ENCODE measurements around the gene CTSO. TPM values are rescaled to one million over a fixed set of nuclear protein-coding genes. Genes with fewer than 3 reads are reported as not detected.

The CTSO gene
- total RNA-seq, 1 donor from 2014 or later, result 3.7 TPM

- TF ChIP-seq CTCF (IDR thresholded peaks at IDR 0.05; ENCODE audit: unreplicated experiment), result no peak
- Mint-ChIP-seq H3K4me1 (ENCODE audit: low read depth) (no peaks in the 10 kb centered on the region), H3K36me3 (ENCODE audit: insufficient read depth) (no peaks in the 10 kb centered on the region), H3K9me3 (ENCODE audit: low read depth) (peaks cover 13% of the 10 kb centered on the region), H3K4me3 (ENCODE audit: low read depth) (no peak overlapping the region), H3K27me3 (no peaks in the 10 kb centered on the region), H3K27ac (no peak overlapping the region)
- DNase-seq (ENCODE audit: low spot score, unreplicated experiment), result no peak
Observed at GRCh38 chr4:155982736-155983385, 29.2 kb upstream of the CTSO start.

GRCh38 chr4:155978810-155979209 is 25.1 kb upstream of the CTSO start:
- TF ChIP-seq CTCF (IDR thresholded peaks at IDR 0.05; ENCODE audit: unreplicated experiment), result no peak
- Mint-ChIP-seq H3K36me3 (ENCODE audit: insufficient read depth) (no peaks in the 10 kb centered on the region), H3K27me3 (no peaks in the 10 kb centered on the region), H3K9me3 (ENCODE audit: low read depth) (peaks cover 20% of the 10 kb centered on the region), H3K4me3 (ENCODE audit: low read depth) (no peak overlapping the region), H3K4me1 (ENCODE audit: low read depth) (peaks cover 1% of the 10 kb centered on the region), H3K27ac (no peak overlapping the region)
- DNase-seq (ENCODE audit: low spot score, unreplicated experiment), result no peak

- Mint-ChIP-seq H3K27me3 (no peaks in the 10 kb centered on the region), H3K27ac (no peak overlapping the region), H3K4me3 (ENCODE audit: low read depth) (no peak overlapping the region), H3K9me3 (ENCODE audit: low read depth) (peaks cover 20% of the 10 kb centered on the region), H3K36me3 (ENCODE audit: insufficient read depth) (no peaks in the 10 kb centered on the region), H3K4me1 (ENCODE audit: low read depth) (peaks cover 1% of the 10 kb centered on the region)
- TF ChIP-seq CTCF (IDR thresholded peaks at IDR 0.05; ENCODE audit: unreplicated experiment), result no peak
- DNase-seq (ENCODE audit: low spot score, unreplicated experiment), result no peak
Observed at GRCh38 chr4:155975511-155975910, 21.8 kb upstream of the CTSO start.

- H3K27ac Mint-ChIP-seq, result no peak overlapping the region
- peaks cover 1% of the 10 kb centered on the region for H3K4me1 Mint-ChIP-seq (ENCODE audit: low read depth)
- H3K9me3 Mint-ChIP-seq (ENCODE audit: low read depth), result peaks cover 20% of the 10 kb centered on the region
- no peaks in the 10 kb centered on the region for H3K36me3 Mint-ChIP-seq (ENCODE audit: insufficient read depth)
- no peak overlapping the region for H3K4me3 Mint-ChIP-seq (ENCODE audit: low read depth)
- TF ChIP-seq CTCF (IDR thresholded peaks at IDR 0.05; ENCODE audit: unreplicated experiment), result no peak
- no peaks in the 10 kb centered on the region for H3K27me3 Mint-ChIP-seq
- DNase-seq (ENCODE audit: low spot score, unreplicated experiment), result no peak
Observed at GRCh38 chr4:155974996-155975395, 21.3 kb upstream of the CTSO start.

- Mint-ChIP-seq H3K27me3 (no peaks in the 10 kb centered on the region), H3K4me1 (ENCODE audit: low read depth) (peaks cover 1% of the 10 kb centered on the region), H3K4me3 (ENCODE audit: low read depth) (no peak overlapping the region), H3K9me3 (ENCODE audit: low read depth) (peaks cover 16% of the 10 kb centered on the region), H3K36me3 (ENCODE audit: insufficient read depth) (no peaks in the 10 kb centered on the region), H3K27ac (no peak overlapping the region)
- DNase-seq (ENCODE audit: low spot score, unreplicated experiment), result no peak
- no peak for TF ChIP-seq CTCF (IDR thresholded peaks at IDR 0.05; ENCODE audit: unreplicated experiment)
Observed at GRCh38 chr4:155974476-155974749, 20.7 kb upstream of the CTSO start.
